ENCODE measurements around the gene CACNG3. TPM values are rescaled to one million over a fixed set of nuclear protein-coding genes. Genes with fewer than 3 reads are reported as not detected.

The CACNG3 gene
- total RNA-seq, 1 donor from 2014 or later: not detected

DNA sequence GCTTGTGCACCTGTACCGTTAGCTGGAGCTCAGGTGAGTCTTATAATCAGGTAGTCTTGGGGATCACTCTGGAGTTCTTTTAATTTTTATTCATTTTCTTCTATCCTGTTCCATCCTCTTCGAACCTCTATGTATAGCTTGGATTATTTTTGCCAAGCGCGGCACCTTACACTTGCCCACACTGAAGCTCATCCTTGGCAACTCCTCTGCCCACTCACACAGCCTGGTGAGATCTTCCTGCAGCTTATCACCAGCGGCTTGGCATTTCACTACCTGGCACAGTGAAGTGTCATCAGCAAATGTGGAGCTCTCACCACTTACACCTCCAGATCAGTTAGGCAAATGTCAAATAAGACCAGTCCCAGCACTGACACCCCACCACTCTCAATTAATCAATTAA is 116.7 kb downstream of the CACNG3 start:
- no peak for FAIRE-seq
- no peak for TF ChIP-seq CTCF (IDR thresholded peaks at IDR 0.05; ENCODE audit: insufficient read depth, low read length, severe bottlenecking)
- no peak for DNase-seq (ENCODE audit: low read depth)
- Histone ChIP-seq H3K4me3 (ENCODE audit: low read depth, low read length) (no peak overlapping the region), H3K27me3 (ENCODE audit: control insufficient read depth, insufficient read depth, low read length) (no peaks in the 10 kb centered on the region), H3K36me3 (ENCODE audit: control insufficient read depth, insufficient read depth, low read length) (no peaks in the 10 kb centered on the region)

GRCh38 chr16:24378999-24379398 is 122.9 kb downstream of the CACNG3 start:
- Histone ChIP-seq H3K27me3 (ENCODE audit: control insufficient read depth, insufficient read depth, low read length) (no peaks in the 10 kb centered on the region), H3K4me3 (ENCODE audit: low read depth, low read length) (no peak overlapping the region), H3K36me3 (ENCODE audit: control insufficient read depth, insufficient read depth, low read length) (no peaks in the 10 kb centered on the region)
- DNase-seq (ENCODE audit: low read depth) (no peak), FAIRE-seq (no peak)
- TF ChIP-seq CTCF (IDR thresholded peaks at IDR 0.05; ENCODE audit: insufficient read depth, low read length, severe bottlenecking): no peak

DNA sequence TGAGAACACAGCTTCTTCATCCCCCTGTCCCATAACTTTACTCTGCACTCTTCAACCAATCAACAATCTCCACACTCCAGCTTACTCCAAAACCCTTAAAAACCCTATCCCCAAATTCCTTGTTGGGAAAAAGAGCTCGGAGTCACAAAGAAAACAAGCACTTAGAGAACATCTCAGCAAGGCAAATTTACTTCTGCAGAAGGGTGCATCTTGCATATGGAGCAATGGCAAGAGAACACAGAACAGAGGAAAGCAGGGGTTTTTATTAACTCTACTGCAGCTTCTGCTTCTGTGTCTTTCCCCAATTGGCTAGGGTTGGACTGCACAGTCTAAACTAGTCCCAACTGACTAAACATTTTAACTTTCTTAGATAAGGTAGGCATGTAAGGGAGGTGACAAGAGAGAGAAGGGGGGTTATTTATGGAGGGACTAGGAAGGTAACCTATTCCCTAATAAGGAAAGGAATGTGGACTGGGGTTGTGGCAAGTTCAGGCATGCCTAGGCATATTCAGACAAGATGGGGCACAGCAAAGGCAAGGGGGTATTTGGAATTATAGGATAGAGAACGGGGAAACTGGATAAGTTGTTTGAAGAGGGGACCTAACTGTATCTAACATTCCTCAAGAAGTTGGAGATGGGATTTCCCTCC is 125.5 kb downstream of the CACNG3 start:
- no peak for TF ChIP-seq CTCF (IDR thresholded peaks at IDR 0.05; ENCODE audit: insufficient read depth, low read length, severe bottlenecking)
- H3K27me3 ChIP-seq (ENCODE audit: control insufficient read depth, insufficient read depth, low read length): no peaks in the 10 kb centered on the region

GRCh38 chr16:24382762-24383407 is 126.8 kb downstream of the CACNG3 start:
- no peaks in the 10 kb centered on the region for H3K27me3 ChIP-seq (ENCODE audit: control insufficient read depth, insufficient read depth, low read length)
- no peak for TF ChIP-seq CTCF (IDR thresholded peaks at IDR 0.05; ENCODE audit: insufficient read depth, low read length, severe bottlenecking)
- no peaks in the 10 kb centered on the region for H3K36me3 ChIP-seq (ENCODE audit: control insufficient read depth, insufficient read depth, low read length)
- FAIRE-seq (no peak), DNase-seq (ENCODE audit: low read depth) (no peak)
- H3K4me3 ChIP-seq (ENCODE audit: low read depth, low read length): no peak overlapping the region

More for the DNA sequence above, 125.5 kb downstream of the CACNG3 start:
- FAIRE-seq (no peak), DNase-seq (ENCODE audit: low read depth) (no peak)
- Histone ChIP-seq H3K36me3 (ENCODE audit: control insufficient read depth, insufficient read depth, low read length) (no peaks in the 10 kb centered on the region), H3K4me3 (ENCODE audit: low read depth, low read length) (no peak overlapping the region)

DNA sequence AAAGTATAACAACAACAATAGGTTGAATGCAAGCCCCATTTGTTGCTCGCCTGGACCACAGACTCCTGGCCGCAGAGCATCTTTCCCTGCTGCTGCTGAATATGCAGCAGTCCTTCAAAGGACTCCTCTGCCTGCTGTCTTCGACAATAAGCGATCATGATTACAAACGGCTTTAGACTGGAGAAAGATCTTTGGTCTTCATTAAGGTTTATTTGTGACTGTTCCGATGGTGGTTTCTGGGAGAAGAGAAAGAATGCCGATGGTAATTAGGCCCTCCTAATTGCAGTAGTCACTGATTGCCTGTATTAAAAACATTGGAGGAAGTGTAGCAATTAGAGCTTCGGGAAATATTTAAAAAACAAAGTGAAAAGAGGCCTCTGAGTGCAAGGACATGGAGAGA is 138.2 kb downstream of the CACNG3 start:
- Histone ChIP-seq H3K36me3 (ENCODE audit: control insufficient read depth, insufficient read depth, low read length) (no peaks in the 10 kb centered on the region), H3K4me3 (ENCODE audit: low read depth, low read length) (no peak overlapping the region), H3K27me3 (ENCODE audit: control insufficient read depth, insufficient read depth, low read length) (no peaks in the 10 kb centered on the region)
- DNase-seq (ENCODE audit: low read depth) (no peak), FAIRE-seq (no peak)
- no peak for TF ChIP-seq CTCF (IDR thresholded peaks at IDR 0.05; ENCODE audit: insufficient read depth, low read length, severe bottlenecking)
